ENCODE data around the gene ERGIC1. TPM values are rescaled to one million over a fixed set of nuclear protein-coding genes. Genes with fewer than 3 reads are reported as not detected.

Gene ERGIC1
- total RNA-seq, 2 experiments from 2014 or later = 33.4 to 36.2 TPM

DNA sequence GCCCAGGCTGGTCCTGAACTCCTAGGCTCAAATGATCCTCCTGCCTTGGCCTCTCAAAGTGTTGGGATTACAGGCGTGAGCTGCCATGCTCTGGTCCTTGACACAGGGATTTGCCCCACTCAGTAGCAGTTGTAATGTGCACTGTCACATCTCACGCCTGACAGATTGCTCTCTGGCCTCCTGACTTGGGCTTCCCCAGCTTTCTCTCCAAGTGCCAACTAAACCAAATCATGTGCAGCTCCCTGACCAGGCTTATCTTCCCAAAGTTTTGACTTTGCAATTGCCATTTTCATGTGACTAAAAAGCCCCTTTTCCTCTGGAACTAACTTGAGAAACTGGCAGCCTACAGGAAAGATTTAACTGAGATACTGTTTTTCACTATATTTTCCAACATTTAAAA, 135.9 kb downstream of the ERGIC1 start:
- intact Hi-C loops (cut with micrococcal nuclease) = no loop called here
- H3K27ac Mint-ChIP-seq = no peak overlapping the region
- no peaks in the 10 kb centered on the region for H3K9me3 Mint-ChIP-seq
- H3K4me3 Mint-ChIP-seq = no peak overlapping the region
- no peak for DNase-seq
- CTCF ChIA-PET = no interaction called here
- H3K36me3 Mint-ChIP-seq (ENCODE audit: low read depth) = peaks cover 7% of the 10 kb centered on the region
- no peaks in the 10 kb centered on the region for H3K27me3 Mint-ChIP-seq (ENCODE audit: low read depth)
- H3K4me1 Mint-ChIP-seq (ENCODE audit: low read depth) = no peaks in the 10 kb centered on the region

- intact Hi-C loops (cut with micrococcal nuclease) = no loop called here
- H3K27me3 Mint-ChIP-seq (ENCODE audit: low read depth) = no peaks in the 10 kb centered on the region
- H3K27ac Mint-ChIP-seq = no peak overlapping the region
- H3K4me1 Mint-ChIP-seq (ENCODE audit: low read depth) = no peaks in the 10 kb centered on the region
- no peak for DNase-seq
- H3K36me3 Mint-ChIP-seq (ENCODE audit: low read depth) = peaks cover 4% of the 10 kb centered on the region
- H3K9me3 Mint-ChIP-seq = no peaks in the 10 kb centered on the region
- no peak overlapping the region for H3K4me3 Mint-ChIP-seq
- CTCF ChIA-PET = no interaction called here
These were observed 137.4 kb downstream of the ERGIC1 start for GRCh38 chr5:172971482-172971881.

DNA sequence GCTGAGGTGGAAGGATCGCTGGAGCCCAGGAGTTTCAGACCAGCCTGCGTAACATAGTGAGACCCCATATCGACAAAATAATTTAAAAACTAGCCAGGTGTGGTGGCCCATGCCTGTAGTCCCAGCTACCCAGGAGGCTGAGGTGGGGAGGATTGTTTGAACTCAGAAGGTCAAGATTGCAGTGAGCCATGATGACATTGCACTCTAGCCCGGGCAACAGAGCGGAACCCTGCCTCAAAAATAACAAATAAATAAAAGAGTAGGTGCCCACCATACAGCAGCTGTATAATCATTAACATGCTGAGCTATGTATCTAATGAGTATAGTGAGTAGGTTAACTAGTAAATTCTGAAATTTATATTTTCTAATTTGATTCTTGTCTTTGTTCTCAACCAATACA, 138.5 kb downstream of the ERGIC1 start:
- peaks cover 3% of the 10 kb centered on the region for H3K36me3 Mint-ChIP-seq (ENCODE audit: low read depth)
- intact Hi-C loops (cut with micrococcal nuclease) = no loop called here
- no peaks in the 10 kb centered on the region for H3K4me1 Mint-ChIP-seq (ENCODE audit: low read depth)

GRCh38 chr5:172973127-172973916, 139.3 kb downstream of the ERGIC1 start:
- intact Hi-C loops (cut with micrococcal nuclease) = no loop called here
- H3K27me3 Mint-ChIP-seq (ENCODE audit: low read depth) = no peaks in the 10 kb centered on the region
- H3K4me3 Mint-ChIP-seq = no peak overlapping the region
- H3K9me3 Mint-ChIP-seq = no peaks in the 10 kb centered on the region
- H3K27ac Mint-ChIP-seq = no peak overlapping the region
- H3K36me3 Mint-ChIP-seq (ENCODE audit: low read depth) = peaks cover 3% of the 10 kb centered on the region
- CTCF ChIA-PET = interaction anchor here (0.7 to 2.3 kb wide), 8 partner anchors 11 to 358 kb away, joined by 3 to 5 read pairs (median 4); partner anchors contain the start of genes ATP6V0E1, BNIP1 and RPL26L1
- no peak for DNase-seq
- H3K4me1 Mint-ChIP-seq (ENCODE audit: low read depth) = no peaks in the 10 kb centered on the region

More for the DNA sequence above, 138.5 kb downstream of the ERGIC1 start:
- CTCF ChIA-PET = interaction anchor here (1.0 to 2.3 kb wide), 5 partner anchors 13 to 359 kb away, joined by 3 to 5 read pairs (median 5); partner anchors contain the start of gene RPL26L1
- Mint-ChIP-seq H3K9me3 (no peaks in the 10 kb centered on the region), H3K4me3 (no peak overlapping the region), H3K27me3 (ENCODE audit: low read depth) (no peaks in the 10 kb centered on the region), H3K27ac (no peak overlapping the region)
- no peak for DNase-seq

DNA sequence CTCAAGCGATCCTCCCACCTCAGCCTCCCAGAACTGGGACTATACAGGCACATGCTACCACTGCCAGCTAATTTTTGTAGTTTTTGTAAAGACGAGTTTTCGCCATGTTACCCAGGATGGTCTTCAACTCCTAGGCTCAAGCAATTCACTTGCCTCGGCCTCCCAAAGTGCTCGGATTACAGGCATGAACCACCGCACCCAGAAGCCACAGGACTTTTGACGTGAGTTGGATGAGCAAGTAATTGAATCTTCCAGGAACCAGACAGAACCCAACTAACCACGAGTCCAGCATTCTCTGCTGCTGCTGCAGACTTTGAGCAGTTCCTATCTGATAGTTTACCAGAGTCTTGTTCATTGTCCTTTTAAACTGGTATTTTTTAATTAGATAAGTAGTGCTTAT, 139.9 kb downstream of the ERGIC1 start:
- intact Hi-C loops (cut with micrococcal nuclease) = no loop called here
- H3K9me3 Mint-ChIP-seq = no peaks in the 10 kb centered on the region
- peaks cover 3% of the 10 kb centered on the region for H3K36me3 Mint-ChIP-seq (ENCODE audit: low read depth)
- H3K27ac Mint-ChIP-seq = no peak overlapping the region
- H3K27me3 Mint-ChIP-seq (ENCODE audit: low read depth) = no peaks in the 10 kb centered on the region
- no peak for DNase-seq
- CTCF ChIA-PET = interaction anchor here (0.8 to 2.3 kb wide), 5 partner anchors 10 to 358 kb away, joined by 3 to 5 read pairs (median 5); partner anchors contain the start of genes ATP6V0E1, BNIP1 and RPL26L1
- H3K4me1 Mint-ChIP-seq (ENCODE audit: low read depth) = no peaks in the 10 kb centered on the region
- H3K4me3 Mint-ChIP-seq = no peak overlapping the region

- H3K4me3 Mint-ChIP-seq = no peak overlapping the region
- H3K4me1 Mint-ChIP-seq (ENCODE audit: low read depth) = no peaks in the 10 kb centered on the region
- intact Hi-C loops (cut with micrococcal nuclease) = no loop called here
- no peaks in the 10 kb centered on the region for H3K9me3 Mint-ChIP-seq
- H3K27ac Mint-ChIP-seq = no peak overlapping the region
- no peak for DNase-seq
- no peaks in the 10 kb centered on the region for H3K27me3 Mint-ChIP-seq (ENCODE audit: low read depth)
- no peaks in the 10 kb centered on the region for H3K36me3 Mint-ChIP-seq (ENCODE audit: low read depth)
- CTCF ChIA-PET = no interaction called here
These were observed 141.2 kb downstream of the ERGIC1 start for GRCh38 chr5:172975289-172975688.

DNA sequence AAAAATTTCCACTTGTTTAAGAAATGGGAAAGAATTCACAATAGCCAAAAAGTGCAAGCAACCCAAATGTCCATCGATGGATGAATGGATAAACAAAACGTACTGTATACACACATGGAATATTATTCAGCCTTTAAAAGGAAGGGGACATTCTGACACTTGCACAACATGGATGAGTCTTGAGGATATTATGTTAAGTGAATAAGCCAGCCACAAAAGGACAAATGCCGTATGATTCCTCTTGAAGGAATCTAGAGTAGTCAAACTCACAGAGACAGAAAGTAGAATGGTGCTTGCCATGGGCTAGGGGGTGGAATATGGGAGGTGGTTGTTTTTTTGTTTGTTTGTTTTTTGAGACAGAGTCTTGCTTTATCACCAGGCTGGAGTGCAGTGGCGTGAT, 145.7 kb downstream of the ERGIC1 start:
- peaks cover 7% of the 10 kb centered on the region for H3K4me1 Mint-ChIP-seq (ENCODE audit: low read depth)
- no peak overlapping the region for H3K4me3 Mint-ChIP-seq
- intact Hi-C loops (cut with micrococcal nuclease) = loop anchor here (2.0 kb wide), 1 partner anchor 593 kb away; no protein-coding TSS in a partner anchor
- DNase-seq = no peak
- no peak overlapping the region for H3K27ac Mint-ChIP-seq
- no peaks in the 10 kb centered on the region for H3K27me3 Mint-ChIP-seq (ENCODE audit: low read depth)
- CTCF ChIA-PET = interaction anchor here (1.1 to 3.1 kb wide), 8 partner anchors 18 to 351 kb away, joined by 3 to 11 read pairs (median 4); partner anchors contain the start of gene BNIP1
- H3K9me3 Mint-ChIP-seq = no peaks in the 10 kb centered on the region
- H3K36me3 Mint-ChIP-seq (ENCODE audit: low read depth) = peaks cover 2% of the 10 kb centered on the region

- CTCF ChIA-PET = interaction anchor here (0.5 to 2.8 kb wide), 12 partner anchors 14 to 350 kb away, joined by 3 to 17 read pairs (median 4); partner anchors contain the start of gene BNIP1
- no peak for DNase-seq
- H3K27me3 Mint-ChIP-seq (ENCODE audit: low read depth) = no peaks in the 10 kb centered on the region
- H3K9me3 Mint-ChIP-seq = no peaks in the 10 kb centered on the region
- no peak overlapping the region for H3K27ac Mint-ChIP-seq
- peaks cover 25% of the 10 kb centered on the region for H3K4me1 Mint-ChIP-seq (ENCODE audit: low read depth)
- no peak overlapping the region for H3K4me3 Mint-ChIP-seq
- H3K36me3 Mint-ChIP-seq (ENCODE audit: low read depth) = peaks cover 14% of the 10 kb centered on the region
- intact Hi-C loops (cut with micrococcal nuclease) = no loop called here
These were observed 147.9 kb downstream of the ERGIC1 start for GRCh38 chr5:172981931-172982330.

GRCh38 chr5:172983542-172984243, 149.6 kb downstream of the ERGIC1 start, which contains the start of gene ATP6V0E1:
Gene ATP6V0E1, plus strand, starts transcription at chr5:172983771. Its CDS starts 90 bp downstream, at chr5:172983861.
- Mint-ChIP-seq H3K4me1 (ENCODE audit: low read depth) (peaks cover 34% of the 10 kb centered on the region), H3K4me3 (peak within 1 kb of the TSS; percentile 97), H3K36me3 (ENCODE audit: low read depth) (peaks cover 20% of the 10 kb centered on the region), H3K27me3 (ENCODE audit: low read depth) (no peaks in the 10 kb centered on the region), H3K27ac (peak within 1 kb of the TSS; percentile 97), H3K9me3 (no peaks in the 10 kb centered on the region)
- intact Hi-C loops (cut with micrococcal nuclease) = loop anchor here (1.0 to 2.0 kb wide), 11 partner anchors 24 to 633 kb away; partner anchors contain the start of genes BNIP1, BOD1, RPL26L1 and STC2
- CTCF ChIA-PET = interaction anchor here (0.6 to 2.8 kb wide), 25 partner anchors 10 to 353 kb away, joined by 3 to 20 read pairs (median 4); partner anchors contain the start of gene BNIP1
- DNase-seq = peak; percentile 97

GRCh38 chr5:172984244-172984953, 150.3 kb downstream of the ERGIC1 start:
- Mint-ChIP-seq H3K27me3 (ENCODE audit: low read depth) (no peaks in the 10 kb centered on the region), H3K36me3 (ENCODE audit: low read depth) (peaks cover 22% of the 10 kb centered on the region), H3K9me3 (no peaks in the 10 kb centered on the region), H3K4me3 (peak overlapping the region; percentile 97), H3K4me1 (ENCODE audit: low read depth) (peaks cover 38% of the 10 kb centered on the region), H3K27ac (peak overlapping the region; percentile 97)
- DNase-seq = peak; percentile 91
- intact Hi-C loops (cut with micrococcal nuclease) = loop anchor here (1.0 to 2.0 kb wide), 9 partner anchors 25 to 632 kb away; partner anchors contain the start of genes BNIP1, BOD1, RPL26L1 and STC2
- CTCF ChIA-PET = interaction anchor here (0.6 to 2.8 kb wide), 25 partner anchors 11 to 352 kb away, joined by 3 to 20 read pairs (median 4); partner anchors contain the start of gene BNIP1

GRCh38 chr5:172985596-172985995, 151.5 kb downstream of the ERGIC1 start:
- H3K27me3 Mint-ChIP-seq (ENCODE audit: low read depth) = no peaks in the 10 kb centered on the region
- H3K27ac Mint-ChIP-seq = peak overlapping the region; percentile 97
- CTCF ChIA-PET = interaction anchor here (0.6 kb wide), 1 partner anchor 144 kb away, joined by 4 read pairs; no protein-coding TSS in a partner anchor
- H3K36me3 Mint-ChIP-seq (ENCODE audit: low read depth) = peaks cover 22% of the 10 kb centered on the region
- intact Hi-C loops (cut with micrococcal nuclease) = loop anchor here (2.0 kb wide), 2 partner anchors 79 to 631 kb away; partner anchors contain the start of gene BOD1
- H3K4me3 Mint-ChIP-seq = peak overlapping the region; percentile 33
- DNase-seq = no peak
- H3K9me3 Mint-ChIP-seq = no peaks in the 10 kb centered on the region
- peaks cover 39% of the 10 kb centered on the region for H3K4me1 Mint-ChIP-seq (ENCODE audit: low read depth)
